ENCODE data around the gene PUM2. TPM values are rescaled to one million over a fixed set of nuclear protein-coding genes. Genes with fewer than 3 reads are reported as not detected.

Gene PUM2
- total and polyA plus RNA-seq, 2 of the 8 experiments (the other 6 are each of a cell fraction or from before 2014, with no cell fraction given): 46.6 to 114 TPM

DNA sequence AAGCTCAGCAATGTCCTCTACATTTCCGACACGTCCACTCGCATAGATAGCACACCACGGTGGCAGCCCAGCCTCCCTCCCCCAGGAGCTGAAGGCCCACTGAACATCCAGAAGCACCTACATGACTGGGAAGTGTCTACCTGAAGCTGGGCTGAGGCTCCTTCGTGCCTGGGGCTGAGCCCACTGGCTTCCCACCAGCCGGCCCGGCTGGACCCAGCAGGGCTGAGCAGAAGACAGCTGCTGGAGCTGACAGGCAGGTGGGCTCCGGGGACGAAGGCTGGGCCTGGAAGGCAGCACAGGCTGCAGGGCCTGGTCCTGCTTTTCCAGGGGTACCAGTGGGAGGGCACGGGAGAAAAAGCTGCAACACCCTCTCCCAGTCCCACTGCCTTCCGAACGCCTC is 139.2 kb downstream of the PUM2 start:
- no peak overlapping the region for H2BK15ac ChIP-seq (ENCODE audit: low read length)
- H3K79me2 ChIP-seq (ENCODE audit: control insufficient read depth in 1 of 2, insufficient read depth in 2 of 2, low read length in 2 of 2): peaks cover 0 to 87% of the 10 kb centered on the region in 2 experiments; a peak in 2 of 4 replicates
- POLR2A ChIA-PET (ENCODE audit: partially characterized antibody): interaction anchor here (1.2 to 1.5 kb wide), 4 partner anchors 9 to 14 kb away, joined by 3 to 7 read pairs (median 5); partner anchors contain the start of gene SDC1
- H4K91ac ChIP-seq (replicated peaks; ENCODE audit: insufficient read length, low read length): no peak overlapping the region
- peaks cover 0 to 26% (median 9%) of the 10 kb centered on the region in 4 experiments; a peak in 6 of 7 replicates for H3K4me1 ChIP-seq (replicated peaks in 1 of 4; ENCODE audit: control insufficient read depth in 3 of 4, insufficient read depth in 4 of 4, low read length in 3 of 4)
- H2BK120ac ChIP-seq (replicated peaks; ENCODE audit: low read depth, low read length): no peak overlapping the region
- no peak overlapping the region for H3K18ac ChIP-seq (ENCODE audit: extremely low read depth, low read length)
- H3K56ac ChIP-seq (replicated peaks; ENCODE audit: insufficient read length, low read depth, low read length): no peak overlapping the region
- no peaks in the 10 kb centered on the region for H3K23me2 ChIP-seq (ENCODE audit: low read depth, low read length)
- peak overlapping the region; percentile 60; the same call in 1 of the 2 replicates for H2AK5ac ChIP-seq (ENCODE audit: low read depth, low read length)
- no peak overlapping the region for H3K14ac ChIP-seq (ENCODE audit: insufficient read length)
- no peak overlapping the region for H3K4me3 ChIP-seq (ENCODE audit: extremely low read depth in 1 of 4, insufficient read depth in 2 of 4, low read depth in 3 of 4, low read length in 4 of 4)
- CTCF ChIA-PET (ENCODE audit: partially characterized antibody): interaction anchor here (0.6 to 10.6 kb wide), 9 partner anchors 8 to 104 kb away, joined by 3 to 104 read pairs (median 4); partner anchors contain the start of gene SDC1
- peaks cover 34 to 42% of the 10 kb centered on the region in 2 experiments for H4K20me1 ChIP-seq (replicated peaks in 1 of 2; ENCODE audit: control insufficient read depth in 1 of 2, insufficient read depth in 2 of 2, low read length in 2 of 2)
- H3K36me3 ChIP-seq (ENCODE audit: control insufficient read depth in 2 of 4, insufficient read depth in 4 of 4, low read length in 3 of 4): no peaks in the 10 kb centered on the region
- WGBS, 2 experiments (ENCODE audit: extremely low coverage in 1 of 2, insufficient coverage in 1 of 2, insufficient read length in 1 of 2, insufficient replicate concordance in 2 of 2, low coverage in 1 of 2, low lambda C conversion rate in 2 of 2, missing lambda C conversion rate in 1 of 2): 83% methylated on average over 12 of the region's 12 CpGs; no CpG with 5 or more reads in 1 of the 2 experiments
- H3K27ac ChIP-seq (ENCODE audit: low read depth, low read length): no peak overlapping the region
- no peaks in the 10 kb centered on the region for H3K27me3 ChIP-seq (replicated peaks in 1 of 4; ENCODE audit: control insufficient read depth in 3 of 4, extremely low read depth in 1 of 4, insufficient read depth in 3 of 4, low read length in 3 of 4)
- no peak overlapping the region for H3K4ac ChIP-seq (replicated peaks; ENCODE audit: insufficient read length, low read depth, low read length)
- H3K9me3 ChIP-seq (ENCODE audit: insufficient read depth in 2 of 2, low read depth in 1 of 2, low read length in 1 of 2): no peaks in the 10 kb centered on the region
- H4K5ac ChIP-seq (ENCODE audit: insufficient read length, low read depth, low read length): no peak overlapping the region
- FAIRE-seq (no peak), DNase-seq (ENCODE audit: low read depth in 1 of 2, low spot score in 2 of 2) (no peak)
- peak overlapping the region; percentile 53; the same call in 1 of the 2 replicates for H4K8ac ChIP-seq (ENCODE audit: extremely low read depth, insufficient read depth, low read length)
- H3K9ac ChIP-seq (replicated peaks in 1 of 4; ENCODE audit: extremely low read depth in 1 of 4, low read depth in 3 of 4, low read length in 3 of 4): no peak overlapping the region
- H3K23ac ChIP-seq (ENCODE audit: insufficient read length): no peak overlapping the region
- no peak overlapping the region for H2BK20ac ChIP-seq (ENCODE audit: low read length)
- no peak overlapping the region for H2BK5ac ChIP-seq (ENCODE audit: low read depth, low read length)
- H3K79me1 ChIP-seq (ENCODE audit: low read depth, low read length): peaks cover 19% of the 10 kb centered on the region; the same call in 1 of the 2 replicates
- H2BK12ac ChIP-seq (ENCODE audit: low read depth, low read length): no peak overlapping the region
- no peak overlapping the region for H2AFZ ChIP-seq (ENCODE audit: low read length)
- H3K4me2 ChIP-seq (ENCODE audit: insufficient read depth in 1 of 2, low read depth in 2 of 2, low read length in 2 of 2): no peak overlapping the region
- TF ChIP-seq TAF1 (IDR thresholded peaks at IDR 0.05; ENCODE audit: low read depth, low read length) (no peak), EZH2 (IDR thresholded peaks at IDR 0.05; ENCODE audit: low read depth, low read length, severe bottlenecking) (no peak), POLR2AphosphoS5 (IDR thresholded peaks at IDR 0.05; ENCODE audit: low read depth, low read length) (no peak), SIN3A (conservative IDR thresholded peaks at IDR 0.05 in 1 of 2, IDR thresholded peaks at IDR 0.05 in 1 of 2; ENCODE audit: low read depth in 1 of 2, low read length in 2 of 2) (no peak), RXRA (IDR thresholded peaks at IDR 0.05; ENCODE audit: insufficient read depth, low read depth, low read length) (no peak), TBP (IDR thresholded peaks at IDR 0.05; ENCODE audit: low read depth, low read length) (no peak), PHF8 (conservative IDR thresholded peaks at IDR 0.05; ENCODE audit: low read depth, low read length) (no peak), TEAD4 (IDR thresholded peaks at IDR 0.05; ENCODE audit: low read depth, low read length) (no peak), JUN (IDR thresholded peaks at IDR 0.05; ENCODE audit: low read depth, low read length) (no peak), CREB1 (IDR thresholded peaks at IDR 0.05) (no peak), RNF2 (IDR thresholded peaks at IDR 0.05; ENCODE audit: borderline replicate concordance, low read depth, low read length, missing control alignments, poor library complexity, severe bottlenecking) (no peak), EGR1 (IDR thresholded peaks at IDR 0.05; ENCODE audit: borderline replicate concordance, low read depth, low read length) (no peak), SRF (IDR thresholded peaks at IDR 0.05; ENCODE audit: low read depth, low read length) (no peak)

Data from H1 (cell line).